Peyer's patch (tissue), 4 donors: ENCODE measurements around the gene TSPAN18.

Experiments
- CTCF ChIP-seq, 6 experiments: fragments of 450-650 bp in 4 of 6; fragments of 200-600 bp in 2 of 6; sonication (generic) in 1 of 6; IDR thresholded peaks; one replicate each; pipeline ENCODE4 v1.5.1; 2017 to 2019; ENCODE audit warnings: antibody characterized with exemption in 6 of 6, mild to moderate bottlenecking in 3 of 6, moderate library complexity in 1 of 6
- POLR2A ChIP-seq, 2 donors: fragments of 450-650 bp; IDR thresholded peaks; one replicate each; pipeline ENCODE4 v1.5.1; 2017; ENCODE audit warnings: antibody characterized with exemption in 2 of 2, mild to moderate bottlenecking in 2 of 2, moderate library complexity in 2 of 2

- TF ChIP-seq CTCF (IDR thresholded peaks at IDR 0.05) (no peak), POLR2A (IDR thresholded peaks at IDR 0.05) (no peak)
Measured at GRCh38 chr11:44944181-44944852, 217.6 kb downstream of the TSPAN18 start.
